SK-N-MC (cell line): ENCODE measurements around the gene FAM234B.

Experiments used
- EZH2 ChIP-seq: fragments of 200-600 bp; sonication (generic); IDR thresholded peaks from one replicate; pipeline ENCODE4 v1.6.1; 2017; ENCODE audit warnings: antibody characterized with exemption
- POLR2AphosphoS5 ChIP-seq: IDR thresholded peaks from 2 replicates; pipeline ENCODE4 v1.6.1; 2012; ENCODE audit warnings: mild to moderate bottlenecking, low read depth, low read length, borderline replicate concordance

DNA sequence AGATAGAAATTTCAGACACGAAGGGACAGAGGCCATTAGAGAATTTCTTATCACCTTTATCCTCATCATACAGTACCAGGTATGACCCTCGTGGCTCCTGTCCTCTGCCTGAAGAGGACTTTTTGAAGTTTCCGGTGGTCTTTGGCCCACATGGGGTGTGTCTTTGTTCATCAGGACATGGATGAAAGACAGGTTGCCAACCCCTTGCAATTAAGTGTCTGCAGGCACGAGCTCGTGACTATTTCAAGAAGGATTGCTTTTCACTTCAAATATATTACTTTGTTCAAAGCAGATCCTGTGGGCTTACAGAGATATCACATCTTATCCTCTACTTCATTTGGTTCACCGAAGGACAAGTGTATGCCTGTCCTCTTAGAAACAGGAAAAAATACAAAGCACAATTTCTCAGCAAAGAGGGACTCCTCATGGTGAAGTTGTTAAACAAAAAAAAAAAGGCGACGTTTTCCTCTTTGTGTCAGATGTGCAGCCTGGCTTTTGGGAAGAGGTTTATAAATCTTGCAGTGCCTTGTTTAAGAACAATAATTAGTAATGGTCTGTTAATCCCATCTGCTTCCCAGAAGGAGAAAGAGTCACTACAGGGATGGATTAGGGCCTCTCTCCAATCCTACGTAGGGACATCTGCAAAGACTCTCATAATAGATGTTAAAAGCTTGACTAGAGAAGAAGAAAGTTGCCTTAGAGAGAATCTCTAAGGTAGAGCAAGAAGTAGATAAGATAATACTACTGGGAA, 13.5 kb upstream of the FAM234B start:
- TF ChIP-seq EZH2 (no peak), POLR2AphosphoS5 (no peak)
